Psoas muscle (tissue), 8 donors: ENCODE measurements around the gene CCDC97. TPM values are rescaled to one million over a fixed set of nuclear protein-coding genes. Genes with fewer than 3 reads are reported as not detected.
A peak's percentile ranks its signal among the peaks of the same experiment; 100 is the strongest.

Experiments
- ATAC-seq, 4 donors: fragments of 200-7000 bp; cut with Tn5 transposase; one replicate each; pipeline ENCODE4 v1.9.1; 2020; ENCODE audit warnings: moderate library complexity in 3 of 4, mild to moderate bottlenecking in 2 of 4
- DNase-seq, 2 donors: peaks; one replicate each; pipeline ENCODE4 v3.0.0-alpha.2; 2020
- H3K27ac ChIP-seq: fragments of 200-600 bp; one replicate; pipeline ENCODE4 v1.8.0; 2022
- H3K27me3 ChIP-seq, 3 donors: fragments of 200-600 bp in 1 of 3; one replicate each; pipeline versions ENCODE4 v1.6.1 to v1.8.0; 2013 to 2022; ENCODE audit warnings: low read length in 2 of 3, mild to moderate bottlenecking in 2 of 3, moderate library complexity in 1 of 3; ENCODE audit not compliant: insufficient read depth in 3 of 3
- H3K36me3 ChIP-seq, 2 donors: fragments of 200-600 bp in 1 of 2; one replicate each; pipeline versions ENCODE4 v1.6.1 to v1.8.0; 2013 to 2022; ENCODE audit warnings: low read depth in 1 of 2, mild to moderate bottlenecking in 1 of 2, moderate library complexity in 1 of 2; ENCODE audit not compliant: insufficient read depth in 1 of 2
- H3K4me1 ChIP-seq: fragments of 200-600 bp; one replicate; pipeline ENCODE4 v1.8.0; 2022
- H3K4me3 ChIP-seq: fragments of 200-600 bp; one replicate; pipeline ENCODE4 v1.8.0; 2022; ENCODE audit warnings: mild to moderate bottlenecking
- H3K9me3 ChIP-seq: fragments of 200-600 bp; one replicate; pipeline ENCODE4 v1.8.0; 2022
- WGBS, 3 donors: extraction: QIAGEN DNeasy Blood & Tissue Kit; methylation state at CpG; one replicate each; pipeline versions ENCODE4 v1.1.6 to v1.1.7; 2013; 5-methylcytosine and 5-hydroxymethylcytosine counted together
- intact Hi-C, 2 donors: fragments of 100-400 bp; cut with DNase I; formaldehyde crosslinking; loops; one replicate each; pipeline versions ENCODE4 v1.11.0 to v1.14.2; 2022
- polyA plus RNA-seq, 3 donors: library from polyadenylated mRNA; stranded (reverse); fragments of 200-250 nt; gene quantifications; one replicate each; pipeline ENCODE4 v1.2.3, GENCODE V29; 2013
- total RNA-seq, 4 donors: library from RNA; stranded (reverse); fragmentation: NEBNext Ultra II Directional in 2 of 4; extraction: Animal tissue kit (Norgen Biotek cat#: 25700) in 2 of 4; gene quantifications; one replicate each; pipeline versions ENCODE4 v1.2.1 to v1.2.4, GENCODE V29; 2021 to 2023
- TF ChIP-seq, protein P1 (sequence below): fragments of 200-600 bp; IDR thresholded peaks from one replicate; pipeline ENCODE4 v1.8.0; 2022; ENCODE audit warnings: antibody characterized with exemption
- donor health status: healthy with polysubstance abuse.
- donor health status: DM: no; HTN: no; CAD: no; lungs with moderate emphysema.
- donor health status: Bipolar disorder and iron deficiency.
- donor health status: healthy.
- donor health status: DM: yes; HTN: yes; CAD: no.
- donor health status: DM: no; HTN: no; CAD: no.
- donor health status: DM: no; HTN: no; CAD: no.
- donor health status: DM: yes; HTN: yes; CAD: no.

The CCDC97 gene
- total and polyA plus RNA-seq, 7 donors: 13.7 to 25.7 (median 19.9) TPM

DNA sequence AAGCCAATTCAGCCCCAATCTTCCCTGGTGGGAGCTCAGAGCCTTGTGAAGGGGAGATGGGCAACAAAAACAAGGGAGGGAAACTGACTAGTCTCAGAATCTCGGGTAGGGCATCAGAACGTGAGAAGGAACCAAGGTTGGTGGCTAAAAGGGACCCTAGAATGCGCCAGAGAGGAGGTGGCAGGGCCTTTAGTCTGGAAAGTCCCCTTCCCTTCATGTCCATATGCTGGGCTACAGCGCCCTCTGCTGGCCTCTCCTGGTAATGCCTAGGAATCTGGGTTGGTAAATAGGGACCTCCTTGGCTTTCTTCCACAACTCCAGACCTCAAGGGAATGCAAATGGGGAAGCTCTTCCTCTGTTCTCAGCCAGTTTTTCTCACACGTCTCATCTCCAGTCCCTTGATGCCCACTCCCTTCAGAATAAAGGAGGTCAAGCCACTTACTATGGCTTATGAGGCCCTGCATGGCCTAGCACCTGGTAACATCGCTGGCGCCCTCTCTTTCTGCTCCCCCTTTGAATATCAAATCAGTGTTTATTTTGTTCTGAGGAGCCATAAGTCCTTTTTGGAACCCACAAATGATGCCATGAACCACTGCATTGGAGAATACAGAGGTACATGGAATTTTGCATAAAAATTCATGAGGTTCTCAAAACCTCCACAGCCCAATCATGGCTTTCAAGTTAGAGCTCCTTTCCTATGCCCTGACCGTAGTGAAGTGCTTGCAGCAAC is 1.4 kb upstream of the CCDC97 start:
- peaks cover 9 to 60% of the 10 kb centered on the region in 2 donors for H3K36me3 ChIP-seq
- intact Hi-C loops: loop anchor here (2.0 to 5.0 kb wide), 6 partner anchors 41 to 182 kb away; partner anchors contain the start of genes DMAC2 (in 1 of the 2) and HNRNPUL1 (in 1 of the 2)
- ATAC-seq (peak; percentile 69 to 79 (median 74)), DNase-seq (peak; percentile 93 to 97)
- no peaks in the 10 kb centered on the region for H3K9me3 ChIP-seq
- H3K4me1 ChIP-seq: peaks cover 34% of the 10 kb centered on the region
- H3K27ac ChIP-seq: peak overlapping the region; percentile 93
- H3K4me3 ChIP-seq: peak overlapping the region; percentile 83
- WGBS, 3 donors: 14 to 21% (median 17%) methylated on average over 7 to 8 of the region's 8 CpGs
- TF ChIP-seq, protein P1, sequence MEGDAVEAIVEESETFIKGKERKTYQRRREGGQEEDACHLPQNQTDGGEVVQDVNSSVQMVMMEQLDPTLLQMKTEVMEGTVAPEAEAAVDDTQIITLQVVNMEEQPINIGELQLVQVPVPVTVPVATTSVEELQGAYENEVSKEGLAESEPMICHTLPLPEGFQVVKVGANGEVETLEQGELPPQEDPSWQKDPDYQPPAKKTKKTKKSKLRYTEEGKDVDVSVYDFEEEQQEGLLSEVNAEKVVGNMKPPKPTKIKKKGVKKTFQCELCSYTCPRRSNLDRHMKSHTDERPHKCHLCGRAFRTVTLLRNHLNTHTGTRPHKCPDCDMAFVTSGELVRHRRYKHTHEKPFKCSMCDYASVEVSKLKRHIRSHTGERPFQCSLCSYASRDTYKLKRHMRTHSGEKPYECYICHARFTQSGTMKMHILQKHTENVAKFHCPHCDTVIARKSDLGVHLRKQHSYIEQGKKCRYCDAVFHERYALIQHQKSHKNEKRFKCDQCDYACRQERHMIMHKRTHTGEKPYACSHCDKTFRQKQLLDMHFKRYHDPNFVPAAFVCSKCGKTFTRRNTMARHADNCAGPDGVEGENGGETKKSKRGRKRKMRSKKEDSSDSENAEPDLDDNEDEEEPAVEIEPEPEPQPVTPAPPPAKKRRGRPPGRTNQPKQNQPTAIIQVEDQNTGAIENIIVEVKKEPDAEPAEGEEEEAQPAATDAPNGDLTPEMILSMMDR: peak; percentile 99
- no peaks in the 10 kb centered on the region for H3K27me3 ChIP-seq

DNA sequence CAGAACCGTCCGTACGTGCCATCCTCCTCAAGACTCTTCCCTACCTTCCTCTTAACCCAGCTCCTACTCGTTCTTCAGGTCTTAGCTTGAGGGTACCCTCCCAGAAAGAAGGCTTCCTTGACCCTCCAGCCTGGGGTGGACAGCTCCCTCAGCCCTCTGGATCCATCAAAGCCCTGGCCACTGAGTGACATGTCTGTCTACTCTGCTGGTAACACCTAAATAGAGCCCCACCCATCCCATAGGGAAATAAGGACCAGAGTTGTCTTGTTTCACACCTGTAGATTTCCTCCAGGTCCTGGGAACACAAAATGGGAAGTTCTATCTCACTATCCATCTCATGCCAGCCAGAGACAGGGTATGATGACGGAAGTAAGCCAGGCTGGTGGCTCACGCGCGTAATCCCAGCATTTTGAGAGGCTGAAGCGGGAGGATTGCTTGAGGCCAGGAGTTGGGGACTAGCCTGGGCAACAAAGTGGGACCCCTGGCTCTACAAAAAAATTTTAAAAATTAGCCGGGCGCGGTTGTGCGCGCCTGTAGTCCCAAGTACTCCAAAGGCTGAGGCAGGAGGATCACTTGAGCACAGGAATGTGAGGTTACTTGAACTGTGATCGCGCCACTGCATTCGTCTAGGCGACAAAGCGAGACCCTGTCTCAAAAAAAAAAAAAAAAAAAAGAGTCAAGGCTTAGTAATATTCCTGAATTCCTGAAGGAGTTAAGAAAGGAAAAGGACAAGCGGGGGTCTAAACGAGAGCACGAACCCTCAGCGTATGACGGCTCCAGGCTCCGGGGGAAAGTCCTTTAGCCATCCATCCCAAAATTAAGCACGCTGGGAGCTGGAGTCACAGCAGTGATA is 566 bp upstream of the CCDC97 start:
- Histone ChIP-seq H3K9me3 (no peaks in the 10 kb centered on the region), H3K27me3 (no peaks in the 10 kb centered on the region), H3K36me3 (peaks cover 7 to 58% of the 10 kb centered on the region in 2 donors), H3K4me3 (peak overlapping the region; percentile 83), H3K4me1 (peaks cover 36% of the 10 kb centered on the region), H3K27ac (peak overlapping the region; percentile 93)
- ATAC-seq (peak; percentile 12 to 43 (median 29)), DNase-seq (no peak)
- WGBS, 3 donors: 6 to 8% (median 6%) methylated on average over 26 of the region's 26 CpGs
- intact Hi-C loops: loop anchor here (2.0 to 5.0 kb wide), 6 partner anchors 42 to 183 kb away; partner anchors contain the start of genes DMAC2 (in 1 of the 2) and HNRNPUL1 (in 1 of the 2)
- TF ChIP-seq, protein P1: no peak

DNA sequence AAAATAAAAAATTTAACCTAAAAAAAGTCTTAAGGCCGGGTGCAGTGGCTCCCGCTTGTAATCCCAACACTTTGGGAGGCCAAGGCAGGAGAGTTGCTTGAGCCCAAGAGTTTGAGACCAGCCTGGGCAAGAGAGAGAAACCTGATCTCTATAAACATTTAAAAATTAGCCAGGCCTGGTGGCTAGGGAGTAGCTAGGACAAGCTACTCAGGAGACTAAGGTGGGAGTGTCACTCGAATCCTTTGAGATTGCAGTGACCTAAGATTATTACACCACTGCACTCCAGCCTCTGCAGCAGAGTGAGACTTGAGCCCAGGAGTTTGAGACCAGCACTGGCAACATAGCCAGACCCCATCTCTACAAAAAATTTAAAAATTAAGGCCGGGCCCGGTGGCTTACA is 1.1 kb downstream of the CCDC97 start:
- H3K27me3 ChIP-seq: no peaks in the 10 kb centered on the region
- intact Hi-C loops: no loop called here
- H3K9me3 ChIP-seq: no peaks in the 10 kb centered on the region
- WGBS, 3 donors: 14 to 37% (median 24%) methylated on average over 5 of the region's 5 CpGs
- TF ChIP-seq, protein P1: no peak
- ATAC-seq: no peak
- H3K4me1 ChIP-seq: peaks cover 37% of the 10 kb centered on the region
- peak overlapping the region; percentile 93 for H3K27ac ChIP-seq
- no peak for DNase-seq
- H3K36me3 ChIP-seq: peaks cover 10 to 49% of the 10 kb centered on the region in 2 donors
- peak overlapping the region; percentile 83 for H3K4me3 ChIP-seq

DNA sequence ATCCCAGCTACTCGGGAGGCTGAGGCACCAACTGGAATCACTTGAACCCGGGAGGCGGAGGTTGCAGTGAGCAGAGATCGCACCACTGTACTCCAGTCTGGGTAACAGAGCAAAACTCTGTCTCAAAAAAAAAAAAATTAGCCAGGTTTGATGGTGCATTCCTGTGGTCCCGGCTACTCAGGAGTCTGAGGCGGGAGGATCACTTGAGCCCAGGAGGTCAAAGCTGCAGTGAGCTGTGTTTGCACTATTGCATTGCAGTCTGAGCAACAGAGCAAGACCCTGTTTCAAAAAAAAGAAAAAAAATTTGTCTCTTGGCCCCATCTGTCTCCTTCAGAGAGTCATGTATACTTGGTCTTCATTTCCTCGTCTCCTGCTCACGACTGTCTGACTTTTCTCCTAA is 1.6 kb downstream of the CCDC97 start:
- Histone ChIP-seq H3K4me1 (peaks cover 37% of the 10 kb centered on the region), H3K4me3 (peak overlapping the region; percentile 83), H3K9me3 (no peaks in the 10 kb centered on the region), H3K36me3 (peaks cover 5 to 49% of the 10 kb centered on the region in 2 donors), H3K27ac (peak overlapping the region; percentile 93), H3K27me3 (no peaks in the 10 kb centered on the region)
- TF ChIP-seq, protein P1: no peak
- WGBS, 3 donors: 49 to 60% (median 57%) methylated on average over 8 of the region's 8 CpGs
- intact Hi-C loops: no loop called here
- no peak for DNase-seq
- no peak for ATAC-seq
